C4-2B (cell line): Measurements from ENCODE around the gene PHF13.

ENCODE experiments used
- H3K27ac ChIP-seq: fragments of 450-650 bp; 2 replicates; pipeline ENCODE4 v1.5.1; 2017
- CTCF ChIP-seq: fragments of 450-650 bp; conservative IDR thresholded peaks from 2 replicates; pipeline ENCODE4 v1.5.1; 2017; ENCODE audit warnings: mild to moderate bottlenecking
- ZFX ChIP-seq: fragments of 450-650 bp; IDR thresholded peaks from 2 replicates; pipeline ENCODE4 v1.6.1; 2017

PHF13 gene

GRCh38 chr1:6613361-6614018 lies at the start of gene PHF13:
PHF13 (plus strand) TSS chr1:6613731; CDS start chr1:6614067, 336 bp downstream.
- H3K27ac ChIP-seq, result peak within 1 kb of the TSS; percentile 87

GRCh38 chr1:6569033-6569432 lies 44.5 kb upstream of the PHF13 start:
- no peak overlapping the region for H3K27ac ChIP-seq
- TF ChIP-seq ZFX, result no peak
- no peak for TF ChIP-seq CTCF

More at GRCh38 chr1:6613361-6614018, at the start of gene PHF13:
- no peak for TF ChIP-seq ZFX
- no peak for TF ChIP-seq CTCF

DNA sequence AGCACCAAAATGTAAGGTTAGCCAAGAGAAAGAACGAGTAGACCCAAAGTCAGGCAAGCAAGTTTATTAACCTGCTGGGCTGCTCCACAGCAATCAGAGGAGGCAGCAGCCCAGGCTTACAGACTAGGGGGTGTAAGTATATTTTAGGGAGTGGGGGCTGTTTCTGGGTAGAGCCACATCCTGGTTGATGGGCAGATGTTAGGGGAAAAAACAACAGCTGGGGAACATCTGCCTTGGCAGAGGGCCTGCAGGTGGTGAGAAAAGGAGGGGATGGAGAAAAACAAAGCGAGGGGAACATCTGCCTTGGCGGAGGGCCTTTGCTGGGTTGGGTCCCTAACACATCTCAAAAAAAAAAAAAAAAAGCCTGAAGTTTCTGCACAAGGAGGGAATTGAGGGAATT lies 43.4 kb upstream of the PHF13 start:
- H3K27ac ChIP-seq, result no peak overlapping the region
- no peak for TF ChIP-seq CTCF

GRCh38 chr1:6570987-6571386 lies 42.5 kb upstream of the PHF13 start:
- no peak overlapping the region for H3K27ac ChIP-seq
- TF ChIP-seq ZFX, result no peak

GRCh38 chr1:6572653-6573383 lies 40.7 kb upstream of the PHF13 start:
- TF ChIP-seq ZFX, result no peak
- no peak for TF ChIP-seq CTCF
- no peak overlapping the region for H3K27ac ChIP-seq

DNA sequence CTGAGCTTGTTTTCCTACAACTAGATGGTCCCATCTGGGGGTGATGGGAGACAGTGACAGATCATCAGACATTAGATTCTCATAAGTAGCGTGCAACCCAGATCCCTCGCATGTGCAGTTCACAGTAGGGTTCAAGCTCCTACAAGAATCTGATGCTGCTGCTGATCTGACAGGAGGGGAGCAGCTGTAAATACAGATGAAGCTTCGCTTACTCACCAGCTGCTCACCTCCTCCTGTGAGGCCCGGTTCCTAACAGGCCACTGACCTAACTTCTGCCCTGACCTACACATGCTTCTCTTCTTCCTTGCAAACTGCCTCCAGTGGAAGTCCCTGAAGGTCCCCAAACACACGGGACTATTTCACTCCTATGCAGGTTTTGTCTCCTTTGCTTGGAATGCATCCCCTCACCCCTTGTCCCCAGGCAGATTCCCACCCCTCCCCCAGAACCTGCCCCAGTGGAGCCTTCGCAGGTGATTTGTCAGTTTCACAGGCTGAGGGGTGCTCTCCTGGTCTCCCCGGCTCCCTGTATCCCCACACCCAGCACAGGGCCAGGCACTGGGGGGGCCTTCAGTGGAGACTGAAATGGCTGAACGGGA lies 39.4 kb upstream of the PHF13 start:
- no peak overlapping the region for H3K27ac ChIP-seq
- TF ChIP-seq ZFX, result no peak
- no peak for TF ChIP-seq CTCF

- H3K27ac ChIP-seq, result no peak overlapping the region
- TF ChIP-seq ZFX (no peak), CTCF (no peak)
Observed at GRCh38 chr1:6574818-6575217, 38.7 kb upstream of the PHF13 start.
